Stimulated activated CD4-positive, alpha-beta T cell treated with anti-CD3 and anti-CD28 coated beads, Interleukin-12 subunit alpha, Interleukin-12 subunit beta, amount 100 ng/mL, for 4 hours (primary cell): ENCODE results near the gene CCNI.
"Not testable (repeated sequence)": the region's sequence is repeated elsewhere in the genome, so short reads cannot be mapped to it uniquely, and the experiment has no call there.

Experiments used
- DNase-seq: peaks from one replicate; pipeline ENCODE4 v3.0.0-alpha.2; 2020

The CCNI gene, protein sequence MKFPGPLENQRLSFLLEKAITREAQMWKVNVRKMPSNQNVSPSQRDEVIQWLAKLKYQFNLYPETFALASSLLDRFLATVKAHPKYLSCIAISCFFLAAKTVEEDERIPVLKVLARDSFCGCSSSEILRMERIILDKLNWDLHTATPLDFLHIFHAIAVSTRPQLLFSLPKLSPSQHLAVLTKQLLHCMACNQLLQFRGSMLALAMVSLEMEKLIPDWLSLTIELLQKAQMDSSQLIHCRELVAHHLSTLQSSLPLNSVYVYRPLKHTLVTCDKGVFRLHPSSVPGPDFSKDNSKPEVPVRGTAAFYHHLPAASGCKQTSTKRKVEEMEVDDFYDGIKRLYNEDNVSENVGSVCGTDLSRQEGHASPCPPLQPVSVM

DNA sequence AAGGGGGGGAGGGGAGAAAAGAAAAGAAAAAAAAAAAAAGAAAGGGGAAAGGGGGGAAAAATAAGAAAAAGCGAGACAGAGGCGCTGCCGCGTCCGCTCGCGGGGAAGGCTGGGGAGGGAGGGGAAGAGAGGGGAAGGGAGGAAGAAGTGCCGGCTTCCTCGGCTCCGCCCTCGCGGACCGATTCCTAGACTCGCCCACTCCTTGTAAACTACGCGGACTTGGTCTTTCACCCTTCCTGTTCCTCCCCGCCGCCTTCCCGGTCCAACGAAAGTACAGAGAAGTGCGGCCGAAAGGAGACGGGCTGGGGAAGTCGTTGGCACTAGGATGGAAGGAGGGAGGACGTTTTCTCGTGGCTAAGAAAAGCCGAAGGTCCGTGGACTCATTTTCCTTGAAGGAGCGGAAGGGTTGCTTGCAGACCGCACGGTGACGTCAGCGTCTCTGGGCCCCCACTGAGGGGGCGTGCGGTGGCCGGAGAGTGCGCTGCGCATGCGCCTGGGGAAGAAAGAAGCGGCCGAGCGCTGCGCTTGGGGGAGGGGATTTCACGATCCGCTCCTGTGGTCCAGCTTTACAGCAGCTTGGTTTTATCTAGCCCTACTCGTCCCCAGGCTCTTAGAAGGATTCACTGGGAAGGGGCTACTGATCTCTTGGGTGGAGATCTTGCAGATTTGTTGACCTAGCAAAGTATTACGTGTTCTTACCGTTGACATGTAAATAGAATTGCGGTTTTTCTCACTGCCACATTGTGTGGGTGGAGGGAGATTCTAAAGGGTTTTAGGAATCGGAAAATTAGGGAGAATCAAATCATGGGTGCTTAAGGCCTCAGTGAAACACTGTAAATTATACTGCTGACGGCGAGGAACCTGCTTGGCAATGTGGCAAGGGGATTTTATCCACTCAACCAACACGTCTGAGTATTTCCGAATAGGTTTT, at the start of gene CCNI:
CCNI (minus strand) TSS at position 121 of the 931 bp plus-strand sequence. CDS start 9,627 bp downstream, outside the sequence.
- peak; percentile 89 for DNase-seq

DNA sequence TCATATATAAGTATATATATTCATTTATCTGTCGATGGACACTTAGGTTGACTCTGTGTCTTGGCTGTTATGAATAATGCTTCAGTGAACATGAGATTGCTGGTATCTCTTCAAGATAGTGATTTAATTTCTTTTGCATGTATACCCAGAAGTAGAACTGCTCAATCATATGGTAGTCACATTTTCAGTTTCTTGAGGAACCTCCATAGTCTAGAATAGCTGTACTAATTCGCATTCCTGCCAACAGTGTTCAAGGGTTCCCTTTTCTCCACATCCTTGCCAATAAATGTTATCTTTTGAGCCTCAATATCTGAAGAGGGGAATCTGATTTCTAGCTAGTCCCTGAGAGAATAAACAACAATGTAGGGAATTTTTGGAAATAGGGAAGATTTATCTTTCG, 48.8 kb upstream of the CCNI start:
- DNase-seq: no peak

DNA sequence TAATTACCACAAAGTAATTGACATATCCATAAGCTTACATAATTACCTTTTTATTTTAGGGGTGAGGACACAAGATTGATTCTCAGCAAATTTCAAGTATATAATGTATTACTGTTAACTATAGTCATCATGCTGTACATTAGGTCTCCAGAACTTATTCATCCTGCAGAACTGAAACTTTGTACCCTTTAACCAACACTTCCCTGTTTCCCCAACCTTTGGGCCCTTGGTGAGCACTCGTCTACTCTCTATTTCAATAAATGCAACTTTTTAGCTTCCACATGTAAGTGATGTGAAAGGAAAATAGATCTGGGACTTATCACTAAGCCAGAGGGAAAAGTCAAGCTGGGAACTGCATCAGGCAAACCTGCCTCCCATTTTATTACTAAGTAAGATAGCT, 47.6 kb upstream of the CCNI start:
- DNase-seq: no peak

- DNase-seq: no peak
Measured at GRCh38 chr4:77122656-77123055, 46.9 kb upstream of the CCNI start.

- DNase-seq: no peak
Measured at GRCh38 chr4:77121736-77122240, 46.0 kb upstream of the CCNI start.

DNA sequence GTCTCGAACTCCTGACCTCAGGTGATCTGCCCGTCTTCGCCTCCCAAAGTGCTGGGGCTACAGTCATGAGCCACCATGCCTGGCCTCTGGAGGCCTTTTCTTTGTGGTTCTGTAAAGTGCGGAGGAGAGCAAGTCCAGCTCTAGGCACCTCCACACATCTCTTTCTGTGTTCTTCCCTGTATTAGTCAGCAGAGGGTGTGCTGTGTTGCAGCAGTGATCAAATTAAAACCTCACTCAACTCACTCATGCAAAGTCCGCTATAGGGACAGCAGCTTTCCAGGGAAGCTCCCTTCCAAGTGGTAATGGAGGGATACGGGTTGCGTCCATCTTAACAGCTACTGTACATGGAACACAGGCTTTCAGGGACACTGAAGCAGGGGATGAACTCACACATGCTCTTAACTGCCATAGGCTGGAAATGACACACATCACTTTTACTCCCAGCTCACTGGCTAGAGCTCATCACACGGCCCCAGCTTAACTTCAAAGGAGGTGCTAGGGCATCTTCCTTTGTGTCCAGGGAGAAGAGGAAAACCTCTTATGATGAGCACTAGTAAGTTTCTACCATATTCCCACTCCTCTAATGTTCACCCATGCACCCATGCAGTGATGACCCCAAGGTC, 45.2 kb upstream of the CCNI start:
- no peak for DNase-seq

DNA sequence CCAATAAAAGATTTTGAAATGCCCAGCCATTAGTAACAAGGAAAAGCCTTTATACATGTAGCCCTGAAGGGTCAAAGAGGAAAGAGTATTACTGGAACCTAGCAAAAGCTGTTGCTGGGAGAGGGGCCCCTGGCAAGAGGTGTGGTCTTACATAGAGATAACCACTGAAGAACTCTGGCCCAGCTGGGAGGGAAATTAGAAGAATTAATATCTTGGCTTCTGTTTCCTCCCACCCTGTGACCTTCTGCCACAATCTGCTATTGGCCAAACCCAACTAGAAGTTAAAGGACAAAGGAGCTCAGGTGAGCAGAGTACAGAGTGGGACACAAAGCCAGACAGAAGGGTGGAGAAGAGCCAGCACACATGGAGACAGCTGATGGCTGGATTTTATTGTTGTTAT, 41.9 kb upstream of the CCNI start:
- no peak for DNase-seq

DNA sequence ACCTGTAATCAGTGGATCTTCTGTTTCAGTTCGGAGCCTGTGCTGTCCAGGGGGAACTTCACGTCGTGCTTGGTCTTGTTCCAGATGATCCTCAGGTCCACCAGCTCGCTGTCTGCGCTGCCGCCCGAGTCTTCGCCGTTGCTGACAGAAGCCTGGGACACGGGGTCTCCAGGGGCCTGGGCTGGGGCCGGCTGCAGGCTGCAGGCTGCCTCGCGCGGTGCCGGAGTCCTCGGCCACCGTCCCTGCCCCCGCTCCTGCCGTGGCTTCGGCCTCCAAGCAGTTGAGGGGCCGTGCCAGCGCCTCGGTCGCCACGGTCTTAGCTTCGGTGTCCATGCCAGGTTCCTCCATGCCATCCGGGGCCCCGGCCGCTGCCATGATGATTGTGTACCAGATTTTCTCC, 37.3 kb upstream of the CCNI start:
- DNase-seq: no peak

DNA sequence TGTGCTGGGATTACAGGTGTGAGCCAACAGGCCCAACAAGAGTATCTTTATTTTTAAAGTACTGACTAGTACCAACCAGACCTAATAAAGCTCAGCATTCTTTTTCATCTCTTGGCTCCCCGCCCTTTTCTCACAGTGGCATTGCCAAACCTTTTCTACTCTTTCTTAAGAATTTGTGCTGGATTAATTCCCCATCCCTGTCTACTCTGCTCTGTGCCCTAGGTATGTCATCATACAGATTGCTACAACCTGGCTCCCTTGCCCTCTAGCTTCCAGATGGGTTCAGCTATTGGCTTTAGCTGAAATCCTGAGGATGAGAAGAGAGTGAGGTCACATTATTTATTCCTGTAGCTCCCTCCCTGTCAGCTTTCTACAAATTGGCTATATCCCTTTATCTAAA, 34.9 kb upstream of the CCNI start:
- no peak for DNase-seq

- no peak for DNase-seq
Measured at GRCh38 chr4:77104791-77105540, 29.2 kb upstream of the CCNI start.

DNA sequence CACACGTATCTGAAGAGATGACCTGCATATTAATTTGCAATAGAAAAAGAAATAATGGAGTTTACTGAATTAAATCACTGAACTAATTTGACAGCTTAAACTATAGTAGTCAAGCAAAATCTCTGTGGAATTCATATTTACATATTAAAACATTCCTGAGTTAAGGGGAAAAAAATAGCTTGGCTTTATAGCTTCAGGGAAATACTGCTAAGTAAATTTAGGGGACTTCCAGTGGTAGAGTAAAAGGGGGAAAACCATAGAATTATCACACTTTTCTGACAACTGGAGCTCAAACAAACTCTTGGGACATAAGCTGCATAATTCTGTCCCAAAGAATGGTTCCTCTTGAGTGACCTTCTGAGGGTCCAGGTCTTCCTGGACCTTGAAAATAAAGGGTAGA, 28.6 kb upstream of the CCNI start:
- no peak for DNase-seq

- DNase-seq: no peak
Measured at GRCh38 chr4:77100234-77100633, 24.4 kb upstream of the CCNI start.

- no peak for DNase-seq
Measured at GRCh38 chr4:77097611-77098010, 21.8 kb upstream of the CCNI start.

GRCh38 chr4:77095101-77095821, 19.5 kb upstream of the CCNI start:
- peak; percentile 60 for DNase-seq

DNA sequence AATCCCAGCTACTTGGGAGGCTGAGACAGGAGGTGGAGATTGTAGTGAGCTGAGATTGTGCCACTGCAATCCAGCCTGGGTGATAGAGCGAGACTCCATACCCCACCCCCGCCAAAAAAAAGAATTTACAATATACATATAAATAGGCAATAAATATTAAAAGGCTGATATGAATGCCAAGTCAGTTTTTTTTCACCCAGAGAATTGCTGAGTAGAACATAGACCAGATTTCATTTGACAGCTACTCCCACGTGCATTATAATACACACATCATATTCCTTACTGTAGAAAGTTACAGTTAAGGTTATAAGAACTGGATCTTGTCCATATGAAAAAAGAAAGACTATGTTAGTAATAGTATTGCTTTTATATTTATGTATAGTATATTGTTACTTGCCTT, 18.7 kb upstream of the CCNI start:
- DNase-seq: no peak

DNA sequence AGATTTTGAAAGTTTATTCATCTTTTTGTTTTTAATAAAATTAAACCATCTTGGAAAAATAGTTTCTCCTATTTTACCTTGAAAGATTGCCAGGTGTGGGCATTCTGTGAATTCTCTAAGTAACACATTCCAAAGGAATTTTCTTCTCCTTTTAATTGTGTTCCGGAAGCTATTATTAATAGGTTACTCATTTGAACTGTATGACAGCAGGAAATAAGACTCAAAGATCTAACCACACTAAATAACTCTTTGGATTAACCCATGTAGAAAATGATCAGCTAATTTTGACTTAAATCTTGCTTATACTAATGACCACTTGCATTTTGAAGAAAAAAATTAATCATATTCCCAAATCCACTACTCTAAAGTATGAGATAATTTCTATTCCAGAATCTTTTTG, 17.6 kb upstream of the CCNI start:
- DNase-seq: no peak

DNA sequence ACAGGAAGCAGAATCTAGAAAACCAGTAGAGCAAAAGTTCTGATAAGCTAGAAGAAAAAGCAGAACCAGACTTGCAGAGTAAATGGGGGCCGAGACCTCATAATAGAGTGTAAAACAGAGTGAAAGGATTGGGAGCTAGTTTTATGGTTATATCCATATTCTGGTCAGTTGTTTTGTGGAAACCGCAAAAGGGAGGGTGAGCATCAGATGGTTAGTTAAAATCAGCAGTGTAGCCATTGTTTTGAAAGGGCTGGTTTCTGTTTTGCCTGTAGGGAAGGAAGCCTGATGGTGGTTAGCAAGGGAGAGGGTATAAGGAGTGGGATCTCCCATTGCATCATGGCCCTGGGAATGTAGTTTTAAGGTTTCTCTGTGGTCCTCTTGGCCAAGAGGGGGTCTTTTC, 17.2 kb upstream of the CCNI start:
- no peak for DNase-seq

DNA sequence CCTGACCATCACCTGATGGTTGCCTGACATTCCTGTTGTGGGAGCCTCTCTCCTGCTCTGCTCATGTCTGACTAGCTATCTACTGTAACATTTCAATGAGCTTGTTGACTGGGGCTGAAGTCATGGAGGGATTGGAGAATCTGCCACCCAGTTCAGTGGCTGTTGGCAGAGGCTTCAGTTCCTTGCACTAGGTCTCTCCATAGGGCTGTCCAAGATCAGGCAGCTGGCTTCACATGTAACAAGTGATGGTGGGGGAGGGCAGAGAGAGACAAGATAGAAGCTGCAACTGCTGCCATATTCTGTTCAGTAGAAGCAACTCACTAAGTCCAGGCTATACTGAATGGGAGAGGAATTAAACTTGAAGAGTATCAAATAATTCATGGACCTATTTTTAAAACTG, 14.1 kb upstream of the CCNI start:
- no peak for DNase-seq

GRCh38 chr4:77087027-77087426, 11.2 kb upstream of the CCNI start:
- not testable (repeated sequence) for DNase-seq

GRCh38 chr4:77084019-77084639, 8.3 kb upstream of the CCNI start:
- no peak for DNase-seq

DNA sequence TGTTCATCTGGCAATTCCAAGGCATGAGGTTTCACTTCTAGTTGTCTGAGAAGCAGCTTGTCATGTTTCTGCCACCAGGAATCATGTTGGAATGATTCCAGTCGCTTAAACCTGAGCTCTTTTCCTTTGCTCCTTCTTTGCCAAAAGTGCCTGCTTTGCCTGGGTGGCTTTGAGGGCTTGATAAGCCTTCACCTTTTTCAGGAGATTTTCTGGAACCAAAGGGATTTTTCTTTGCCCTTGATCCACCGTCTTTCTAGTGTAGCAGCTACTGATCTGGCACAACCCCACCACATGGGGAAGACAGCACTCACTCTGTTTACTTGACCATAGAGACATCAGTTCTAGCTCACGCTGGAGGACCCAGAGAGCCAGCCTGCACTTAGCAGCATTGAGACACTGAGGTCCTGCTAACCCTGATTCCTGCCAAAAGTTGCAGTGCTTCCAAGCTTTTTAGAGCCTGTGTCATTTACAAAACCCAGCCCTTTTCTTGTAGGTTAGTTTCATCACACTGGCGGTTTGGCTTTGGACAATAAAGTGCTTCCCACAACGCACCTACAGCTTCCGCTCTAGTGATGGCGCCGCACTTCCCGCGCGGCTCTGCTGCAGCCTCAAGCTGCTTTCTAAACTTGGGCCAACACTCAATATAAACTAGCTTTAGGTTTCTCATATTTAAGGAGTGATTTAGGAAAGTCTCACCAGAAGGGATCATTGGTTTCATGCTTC, 7.3 kb upstream of the CCNI start:
- DNase-seq: no peak
